Right renal cortex interstitium (tissue), 3 donors: ENCODE results near the gene BMPR1B. TPM values are rescaled to one million over a fixed set of nuclear protein-coding genes. Genes with fewer than 3 reads are reported as not detected.

Experiments used
- DNase-seq, 3 donors: peaks; one replicate each; pipeline ENCODE4 v3.0.0-alpha.2; 2013; ENCODE audit warnings: low read depth in 3 of 3, low spot score in 2 of 3
- polyA plus RNA-seq, 3 donors: library from polyadenylated mRNA; unstranded; fragments of 120-200 nt; gene quantifications; one replicate each; pipeline ENCODE4 v1.2.1, GENCODE V29; 2013; ENCODE audit not compliant: insufficient read length in 3 of 3

The BMPR1B gene
- polyA plus RNA-seq, 3 donors, result 24.9 to 29.9 (median 25.3) TPM

DNA sequence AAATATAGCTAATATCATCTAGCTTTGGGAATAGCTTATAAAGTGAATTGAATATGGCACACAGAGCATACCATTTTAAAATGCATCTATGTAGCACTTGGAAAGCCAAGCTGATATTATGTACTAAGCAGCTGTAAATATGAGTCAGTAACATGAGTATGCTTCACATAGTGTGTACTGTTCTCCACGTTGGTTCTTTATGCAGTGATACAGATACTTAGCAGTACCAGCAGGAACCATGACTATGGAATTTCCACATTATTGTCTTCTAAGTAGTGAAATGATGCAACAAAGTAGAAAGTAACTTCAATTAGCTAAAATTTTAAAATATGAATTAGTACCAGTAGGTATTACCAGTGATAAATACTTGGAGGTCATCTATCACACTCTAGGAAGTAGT lies 320.1 kb downstream of the BMPR1B start:
- DNase-seq, result no peak

DNA sequence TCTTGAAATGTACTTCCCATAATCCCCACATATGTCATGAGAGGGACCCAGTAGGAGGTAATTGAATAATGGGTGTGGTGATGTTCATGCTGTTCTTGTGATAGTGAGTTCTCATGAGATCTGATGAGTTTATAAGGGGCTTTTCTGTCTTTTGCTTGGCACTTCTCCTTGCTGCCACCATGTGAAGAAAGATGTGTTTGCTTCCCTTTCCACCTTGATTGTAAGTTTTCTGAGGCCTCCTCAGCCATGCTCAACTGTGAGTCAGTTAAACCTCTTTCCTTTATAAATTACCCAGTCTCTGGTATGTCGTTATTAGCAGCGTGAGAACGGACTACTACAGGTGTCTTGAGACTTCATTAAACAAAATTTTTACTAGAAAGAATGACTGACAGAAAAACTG lies 323.2 kb downstream of the BMPR1B start:
- no peak for DNase-seq

DNA sequence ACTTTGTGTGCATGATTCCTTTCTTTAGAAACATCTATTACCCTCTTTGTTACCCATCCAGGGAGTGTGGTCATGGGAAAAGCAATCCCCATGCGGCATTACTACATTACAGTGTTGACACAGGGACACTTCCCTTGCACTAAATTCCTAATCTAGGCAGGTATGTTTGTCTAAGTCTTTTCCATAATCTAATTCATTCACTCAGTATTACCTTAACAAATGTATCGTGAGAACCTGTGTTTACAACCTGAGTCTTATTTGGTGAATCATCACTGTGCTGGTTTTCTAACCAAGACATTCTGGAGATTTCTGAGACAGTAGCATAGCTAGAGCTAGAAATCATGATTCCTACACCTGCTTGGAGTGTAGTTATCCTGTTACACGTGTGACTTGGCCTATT lies 326.8 kb downstream of the BMPR1B start:
- no peak for DNase-seq

DNA sequence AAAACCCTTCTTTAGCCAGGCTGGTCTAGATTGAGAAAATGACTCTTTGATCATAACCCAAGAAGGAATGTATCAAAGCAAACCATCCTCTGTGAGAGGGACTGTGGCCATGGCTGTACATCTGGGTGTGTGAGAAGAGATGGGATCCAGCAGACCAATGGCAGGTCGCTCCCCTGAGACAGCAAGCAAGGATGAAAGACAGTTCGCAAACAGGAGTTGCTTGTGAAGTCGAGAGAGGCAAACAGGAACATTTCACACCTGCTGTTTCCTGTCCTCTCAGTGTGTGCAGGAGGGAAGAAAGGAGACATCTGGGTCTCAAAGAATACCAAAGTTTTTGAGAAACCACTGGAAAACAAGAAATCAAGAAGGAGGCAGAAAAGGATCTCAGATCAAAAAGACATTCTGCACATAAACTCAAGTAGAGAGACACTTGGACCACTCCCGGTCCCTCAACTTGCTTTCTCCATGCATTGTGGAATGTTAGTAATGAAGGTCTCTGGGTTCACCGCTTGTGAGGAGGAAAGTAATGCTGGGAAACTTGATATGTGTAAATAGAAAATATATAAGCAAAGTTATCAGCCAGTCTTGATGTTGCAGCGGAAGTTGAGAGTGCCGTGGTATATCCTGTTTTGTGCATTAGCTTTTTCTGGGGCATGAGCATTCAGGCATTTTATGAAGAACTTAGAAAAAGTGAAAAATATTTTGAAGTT lies 327.5 kb downstream of the BMPR1B start:
- DNase-seq, result no peak

DNA sequence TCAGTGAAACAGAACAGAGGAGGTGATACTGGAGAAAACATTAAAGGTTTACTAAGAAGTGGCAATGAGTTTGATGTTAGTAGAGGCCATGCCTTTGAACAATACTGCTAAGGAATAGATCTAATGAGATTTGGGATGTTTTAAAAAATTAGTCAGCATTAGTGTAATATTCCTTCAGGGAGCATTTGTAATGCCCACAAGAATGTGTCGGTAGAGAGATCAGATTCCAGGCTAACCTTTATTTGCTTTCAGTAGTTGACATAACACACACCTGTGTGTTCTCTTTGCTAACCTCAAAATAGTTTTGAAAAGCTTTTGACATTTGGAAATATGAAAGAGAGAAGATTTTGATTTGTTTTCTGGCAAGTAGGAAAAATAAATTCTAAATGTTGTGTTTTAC lies 328.8 kb downstream of the BMPR1B start:
- no peak for DNase-seq

DNA sequence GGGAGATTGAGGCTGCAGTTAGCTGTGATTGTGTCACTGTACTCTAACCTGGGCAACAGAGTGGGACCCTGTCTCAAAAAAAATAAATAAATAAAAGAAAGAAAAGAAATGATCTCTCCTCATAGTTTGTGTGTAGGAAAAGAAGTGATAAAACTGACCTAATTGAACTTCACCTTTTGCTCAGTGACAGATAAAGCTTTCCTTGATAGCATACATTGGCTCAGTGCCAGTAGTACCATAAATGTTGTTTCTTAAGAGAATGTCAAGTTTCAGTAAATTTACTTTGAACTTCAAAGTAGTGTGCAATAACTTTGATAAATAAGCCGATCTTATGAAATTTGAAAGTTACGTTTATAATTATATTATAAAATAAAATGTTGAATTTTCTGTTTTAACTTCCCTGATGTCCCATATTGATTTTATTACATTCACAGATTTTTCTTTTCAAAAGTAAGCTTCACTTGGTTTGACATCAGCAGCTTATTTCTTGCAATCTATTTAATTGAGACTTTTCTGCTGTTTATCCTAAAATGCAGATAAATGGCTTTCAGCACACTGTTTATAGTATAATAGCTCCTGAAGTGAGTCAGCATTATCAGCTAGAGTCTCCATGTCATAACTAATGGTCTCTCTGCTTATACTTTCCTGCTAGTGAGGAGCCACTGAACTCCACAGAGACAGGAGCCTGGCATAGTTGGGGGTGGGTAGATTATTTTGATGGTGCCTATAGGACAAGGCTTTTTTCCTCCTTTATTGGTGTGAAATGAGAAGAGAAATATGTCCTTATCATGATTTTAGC lies 330.1 kb downstream of the BMPR1B start:
- DNase-seq, result no peak

DNA sequence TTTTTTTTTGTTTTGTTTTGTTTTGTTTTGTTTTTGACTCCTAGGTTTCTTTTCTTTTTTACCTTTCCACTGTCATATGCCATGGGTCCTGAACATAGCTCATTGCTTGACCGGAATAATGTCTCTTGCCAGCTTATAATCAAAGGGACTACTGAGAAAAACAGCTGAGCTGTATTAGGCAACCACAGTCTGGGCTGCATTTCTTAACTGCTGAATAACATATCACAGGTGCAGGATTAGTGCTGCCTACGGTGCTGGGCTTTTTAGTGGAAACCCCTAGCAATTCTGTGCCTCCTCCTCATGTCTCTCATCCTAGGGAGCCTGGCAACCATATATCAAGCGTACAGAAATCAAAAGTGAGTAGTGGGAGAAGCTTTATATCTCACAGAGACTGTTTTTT lies 333.5 kb downstream of the BMPR1B start:
- DNase-seq, result no peak

DNA sequence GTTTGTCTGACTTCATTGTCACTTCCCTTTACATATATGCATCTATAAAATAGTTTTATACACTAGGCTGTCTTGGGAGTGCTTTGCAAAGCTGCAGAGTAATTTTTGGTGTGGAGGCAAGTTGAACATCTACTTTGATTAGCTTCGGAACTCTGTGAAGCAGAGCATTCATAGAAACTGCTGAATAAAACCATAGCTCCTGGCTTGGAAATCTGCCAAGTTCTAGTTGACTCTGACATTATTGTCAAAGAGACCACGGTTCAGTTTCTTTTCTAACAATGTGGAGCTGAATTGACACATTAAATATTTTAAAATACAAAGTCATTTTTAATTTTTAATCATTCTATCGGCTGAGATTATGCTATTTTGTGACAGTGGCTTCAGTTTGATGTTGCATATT lies 335.0 kb downstream of the BMPR1B start:
- no peak for DNase-seq

DNA sequence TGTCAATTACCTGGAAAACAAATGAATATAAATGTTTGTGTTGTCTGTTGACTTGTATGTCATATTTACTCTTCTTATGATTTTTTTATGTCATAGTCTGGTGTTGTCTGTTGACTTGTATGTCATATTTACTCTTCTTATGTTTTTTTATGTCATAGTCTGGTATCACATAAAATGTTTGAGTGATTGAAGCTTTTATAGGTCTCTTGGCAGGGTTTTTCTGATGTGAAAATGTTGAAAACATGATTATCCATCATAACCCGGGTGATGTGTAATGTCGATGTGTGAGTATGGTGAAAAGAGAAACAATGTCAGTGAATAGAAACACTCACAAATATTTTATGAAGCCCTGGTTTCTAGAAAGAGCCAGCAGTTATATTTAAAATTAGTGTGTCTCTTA lies 335.7 kb downstream of the BMPR1B start:
- no peak for DNase-seq

DNA sequence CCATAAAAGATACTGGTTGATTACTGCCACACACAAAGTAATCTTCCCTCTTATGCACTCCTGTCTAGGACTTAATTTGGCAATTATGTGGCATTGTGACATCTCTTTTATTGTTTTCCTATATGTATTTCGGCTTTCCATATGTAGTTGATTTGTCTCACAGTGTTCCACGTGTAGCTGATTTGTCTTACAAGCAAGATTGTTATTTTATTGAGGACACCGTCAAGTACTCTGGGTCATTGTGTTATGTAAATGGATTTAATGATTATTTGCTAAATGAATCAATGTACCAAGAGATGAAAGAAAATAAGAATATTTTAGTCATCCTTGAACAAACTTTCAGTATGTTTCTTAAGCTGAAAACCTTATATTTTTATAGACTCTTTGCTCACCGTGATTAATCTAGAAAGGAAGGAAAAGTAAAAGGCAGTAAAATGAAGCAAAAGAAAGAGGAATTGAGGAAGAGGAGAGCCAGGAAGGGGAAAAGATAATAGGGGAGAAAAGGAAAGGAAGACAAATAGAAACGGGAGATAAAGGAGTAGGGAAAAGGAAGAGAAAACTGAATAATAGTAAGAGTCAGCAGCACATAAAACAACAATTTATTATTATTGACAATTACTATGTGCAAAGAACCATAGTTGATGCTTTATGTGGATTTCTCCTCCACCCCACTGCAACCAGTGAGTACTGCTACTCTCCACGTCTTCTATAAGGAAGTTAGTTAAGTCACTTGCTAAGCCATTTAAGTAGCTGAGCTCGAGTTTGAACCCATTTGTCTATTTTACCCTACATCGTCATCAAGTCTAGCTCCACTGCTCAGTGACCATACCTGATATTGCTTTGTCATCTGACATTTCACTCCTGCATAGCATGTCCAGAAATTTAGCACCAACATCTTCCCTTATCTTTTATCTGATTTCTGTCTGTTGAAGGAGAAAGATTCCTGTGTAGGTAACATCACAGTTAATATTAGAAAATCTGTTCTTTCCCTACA lies 336.5 kb downstream of the BMPR1B start:
- no peak for DNase-seq

DNA sequence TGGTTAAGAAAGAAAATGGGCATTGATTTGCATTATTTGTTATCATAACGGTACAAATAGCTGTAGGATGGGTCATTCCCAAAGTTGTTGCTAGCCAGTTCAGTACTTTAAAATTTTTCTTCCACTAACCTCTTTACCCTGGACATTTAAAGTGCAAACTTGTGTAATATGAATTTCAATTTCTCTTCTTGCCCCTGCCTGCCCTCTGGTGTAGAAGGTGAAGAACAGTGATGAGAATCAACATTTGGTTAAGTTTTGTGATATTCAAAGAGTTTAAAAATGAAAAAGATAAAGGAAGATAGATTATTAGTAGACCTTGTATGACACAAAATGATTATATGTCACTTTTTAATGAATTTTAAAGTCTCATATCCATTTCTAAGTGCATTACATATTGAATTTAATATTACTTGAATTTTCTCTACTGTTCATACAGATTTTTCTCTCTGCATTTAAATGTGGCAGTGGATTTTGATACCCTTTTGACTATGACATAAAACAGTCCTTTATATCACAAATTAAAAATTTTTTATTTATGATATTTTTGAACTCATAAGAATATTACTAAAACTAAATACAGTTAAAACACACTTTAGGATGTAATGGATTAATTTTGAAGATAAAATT lies 337.7 kb downstream of the BMPR1B start:
- no peak for DNase-seq

DNA sequence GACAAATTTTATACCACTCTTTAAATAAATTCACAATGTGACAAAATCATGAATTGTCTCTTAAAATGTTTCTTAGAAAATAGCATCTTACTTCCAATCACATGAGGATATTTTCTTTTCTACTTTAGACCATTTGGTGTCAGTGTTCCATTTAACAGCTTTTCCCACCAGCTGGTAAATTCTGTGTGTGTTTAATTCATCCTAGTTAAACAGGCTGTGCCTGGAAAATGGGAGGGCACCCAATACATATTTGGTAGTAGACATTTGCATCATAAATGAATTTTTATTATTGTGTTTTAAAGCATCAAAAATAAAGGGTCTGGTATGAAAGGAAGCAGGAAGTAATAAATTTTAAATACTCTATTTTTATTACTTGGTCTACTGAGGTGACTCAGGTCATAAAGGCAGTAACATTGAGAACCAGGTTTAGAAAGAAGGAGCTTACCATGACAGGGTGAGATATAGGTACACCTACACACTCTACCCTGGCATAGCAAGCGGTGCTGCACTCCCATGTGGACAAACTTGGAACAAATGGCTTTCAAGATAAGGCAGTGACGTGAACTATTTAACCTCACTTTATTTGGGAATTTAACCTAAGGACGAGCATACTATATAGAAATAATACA lies 344.5 kb downstream of the BMPR1B start:
- no peak for DNase-seq

DNA sequence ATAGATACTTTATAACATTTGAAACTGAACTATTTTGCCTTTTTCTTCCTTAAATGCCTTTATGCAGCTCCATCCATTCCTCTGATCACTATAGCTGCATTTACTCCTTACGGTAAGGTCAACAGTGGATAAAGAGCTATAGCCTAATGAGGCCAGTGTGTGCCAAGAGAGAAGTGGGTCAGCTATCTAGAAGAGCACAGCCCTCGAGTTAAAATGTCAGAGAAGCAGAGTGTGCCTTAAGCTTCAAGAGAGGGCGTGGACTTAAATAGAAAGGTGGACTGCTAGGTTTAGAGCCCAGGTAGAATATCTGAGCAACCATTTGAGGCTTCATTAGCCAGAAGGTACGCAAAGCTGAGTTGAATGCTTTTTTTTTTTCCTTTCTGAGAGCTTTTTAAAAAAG lies 347.4 kb downstream of the BMPR1B start:
- no peak for DNase-seq

DNA sequence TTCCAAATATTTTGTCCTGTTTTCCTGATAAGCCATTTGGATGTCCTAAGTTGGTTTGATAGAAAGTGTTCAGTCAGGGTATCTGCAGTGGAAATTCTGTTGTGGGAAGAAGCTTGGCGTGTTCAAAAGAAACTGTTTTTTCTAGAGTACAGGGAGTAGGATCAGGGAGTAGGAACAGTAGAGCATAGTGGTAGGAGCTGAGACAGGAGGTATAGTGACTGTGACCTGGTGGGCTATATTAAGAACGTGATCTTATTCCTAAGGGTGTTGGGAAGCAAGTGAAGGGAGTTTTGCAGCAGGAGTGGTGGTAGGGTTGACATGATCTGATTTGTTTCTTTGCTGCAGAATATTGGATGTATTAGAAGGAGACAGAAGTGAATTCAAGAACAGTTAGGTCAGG lies 348.2 kb downstream of the BMPR1B start:
- no peak for DNase-seq

DNA sequence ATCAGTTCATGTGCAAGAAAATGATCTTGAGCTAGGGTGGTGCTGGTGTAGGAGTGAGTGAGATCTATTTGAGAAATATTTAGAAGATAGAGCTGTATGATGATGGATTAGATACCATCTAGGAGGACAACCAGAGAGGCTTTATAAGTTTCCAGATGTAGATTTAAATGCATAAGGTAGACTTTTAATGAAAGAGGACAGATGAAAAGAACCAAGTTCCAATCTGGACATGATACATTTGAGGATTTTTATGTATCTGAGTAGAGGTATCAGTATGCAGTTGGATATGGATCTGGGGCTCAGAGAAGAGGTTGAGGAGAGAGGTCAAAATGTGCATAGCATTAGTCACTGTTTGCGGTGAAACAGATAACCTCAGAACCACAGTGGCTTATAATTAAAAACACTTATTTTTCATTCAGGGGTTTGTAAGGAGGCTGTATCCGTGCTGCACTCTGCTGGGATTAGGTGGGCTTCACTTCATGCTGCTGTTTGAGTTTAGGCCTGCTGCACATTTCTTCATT lies 348.7 kb downstream of the BMPR1B start:
- DNase-seq, result no peak

DNA sequence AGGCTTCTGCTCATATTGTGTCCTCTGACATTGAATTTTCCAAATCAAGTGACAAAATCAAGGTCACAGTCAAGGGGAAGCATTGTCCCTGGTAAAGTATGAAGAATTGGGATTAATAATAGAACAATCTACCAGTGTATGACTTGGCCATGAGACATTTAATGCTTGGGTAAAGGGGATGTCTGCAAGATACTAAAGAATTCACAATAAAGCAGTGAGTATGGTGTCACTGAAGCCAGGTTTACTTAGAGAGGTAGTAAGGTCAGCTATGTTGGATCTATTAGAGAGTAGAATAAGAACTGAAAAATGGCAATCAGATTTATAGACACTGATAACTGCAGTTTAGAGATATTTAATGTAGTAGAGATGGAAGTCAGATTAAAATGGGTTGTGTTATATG lies 349.2 kb downstream of the BMPR1B start:
- DNase-seq, result no peak

DNA sequence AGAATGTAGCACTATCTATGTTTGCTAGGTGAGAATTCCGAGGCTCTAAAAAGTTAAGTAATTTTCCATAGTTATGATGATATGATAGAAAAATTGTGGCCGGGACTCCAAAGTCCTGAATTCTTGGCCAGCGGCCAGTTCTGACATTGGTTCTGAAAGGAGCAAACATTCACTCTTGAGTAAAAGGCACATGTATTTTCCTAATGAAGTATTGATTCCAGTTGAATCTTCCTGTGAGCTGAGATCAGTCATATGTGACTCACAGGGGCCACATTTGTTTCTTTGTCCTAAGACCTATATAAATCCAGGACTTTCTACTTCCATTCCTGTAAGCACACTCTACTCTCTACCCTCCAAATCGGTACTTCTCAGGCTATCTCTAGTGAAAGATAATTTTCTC lies 349.9 kb downstream of the BMPR1B start:
- no peak for DNase-seq

DNA sequence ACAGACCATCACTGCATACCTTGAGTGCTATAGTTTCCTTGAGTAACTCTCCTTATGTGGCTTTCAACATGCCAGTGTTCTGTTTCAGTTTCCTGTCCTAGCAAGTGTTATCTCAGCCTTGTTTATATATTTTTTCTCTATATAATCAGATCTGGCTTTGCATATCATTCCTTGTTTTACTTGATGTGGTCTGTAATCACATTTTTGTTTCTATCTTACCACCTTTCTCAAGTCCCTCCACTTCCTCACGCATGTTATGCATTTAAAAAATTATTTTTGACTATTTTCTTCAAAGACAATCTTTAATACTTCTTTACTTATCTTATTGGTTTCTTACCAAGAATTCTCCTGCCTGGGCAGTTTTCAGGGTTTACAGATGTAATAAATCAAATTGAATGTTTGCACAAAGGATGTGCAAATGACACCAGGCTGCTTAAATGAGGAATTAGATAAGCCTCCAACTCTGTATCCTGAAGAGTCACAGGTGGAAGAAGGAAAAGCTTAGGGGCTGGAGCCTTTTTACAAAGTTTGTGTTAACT lies 351.2 kb downstream of the BMPR1B start:
- DNase-seq, result no peak

DNA sequence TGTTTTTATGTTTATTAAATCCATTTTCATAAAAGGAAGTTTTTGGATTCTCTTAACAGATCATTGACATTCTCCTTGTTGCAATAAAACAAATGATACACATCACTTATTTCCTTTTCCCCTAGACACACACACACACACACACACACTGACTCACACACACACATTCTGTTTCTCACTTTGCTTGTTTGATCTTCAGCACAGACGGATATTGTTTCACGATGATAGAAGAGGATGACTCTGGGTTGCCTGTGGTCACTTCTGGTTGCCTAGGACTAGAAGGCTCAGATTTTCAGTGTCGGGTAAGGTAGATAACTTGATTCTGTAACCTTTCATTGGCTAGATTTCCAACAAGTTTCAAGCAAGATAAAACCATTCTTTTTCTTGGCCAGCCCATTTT lies 356.8 kb downstream of the BMPR1B start:
- DNase-seq, result no peak

DNA sequence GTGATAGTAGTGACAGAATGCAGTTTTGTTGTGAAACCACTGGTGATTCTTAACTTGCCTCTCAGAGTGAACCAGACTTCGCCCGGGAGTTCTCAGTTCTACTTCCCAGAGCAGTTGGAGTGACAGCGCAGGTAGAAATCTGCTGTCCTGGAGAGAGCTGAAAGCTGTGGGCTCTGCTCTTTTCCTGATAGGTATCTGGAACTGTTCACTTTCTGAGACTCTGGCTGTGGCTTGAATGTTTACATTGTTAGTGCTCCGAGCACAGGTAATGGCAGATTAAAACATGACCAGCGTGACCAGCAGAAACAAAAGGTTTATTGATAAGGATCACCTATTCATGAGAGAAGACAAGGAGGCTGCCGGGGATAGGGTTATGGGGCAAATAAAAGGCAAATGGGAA lies 360.7 kb downstream of the BMPR1B start:
- no peak for DNase-seq
